GM19328 (cell line): ENCODE measurements around the gene PIK3R3.

Experiments used
- ATAC-seq: cut with Tn5 transposase; IDR thresholded peaks from one replicate; pipeline ENCODE4 v1.9.1; 2021; ENCODE audit warnings: mild to moderate bottlenecking, moderate library complexity; ENCODE audit not compliant: unreplicated experiment

The PIK3R3 gene

DNA sequence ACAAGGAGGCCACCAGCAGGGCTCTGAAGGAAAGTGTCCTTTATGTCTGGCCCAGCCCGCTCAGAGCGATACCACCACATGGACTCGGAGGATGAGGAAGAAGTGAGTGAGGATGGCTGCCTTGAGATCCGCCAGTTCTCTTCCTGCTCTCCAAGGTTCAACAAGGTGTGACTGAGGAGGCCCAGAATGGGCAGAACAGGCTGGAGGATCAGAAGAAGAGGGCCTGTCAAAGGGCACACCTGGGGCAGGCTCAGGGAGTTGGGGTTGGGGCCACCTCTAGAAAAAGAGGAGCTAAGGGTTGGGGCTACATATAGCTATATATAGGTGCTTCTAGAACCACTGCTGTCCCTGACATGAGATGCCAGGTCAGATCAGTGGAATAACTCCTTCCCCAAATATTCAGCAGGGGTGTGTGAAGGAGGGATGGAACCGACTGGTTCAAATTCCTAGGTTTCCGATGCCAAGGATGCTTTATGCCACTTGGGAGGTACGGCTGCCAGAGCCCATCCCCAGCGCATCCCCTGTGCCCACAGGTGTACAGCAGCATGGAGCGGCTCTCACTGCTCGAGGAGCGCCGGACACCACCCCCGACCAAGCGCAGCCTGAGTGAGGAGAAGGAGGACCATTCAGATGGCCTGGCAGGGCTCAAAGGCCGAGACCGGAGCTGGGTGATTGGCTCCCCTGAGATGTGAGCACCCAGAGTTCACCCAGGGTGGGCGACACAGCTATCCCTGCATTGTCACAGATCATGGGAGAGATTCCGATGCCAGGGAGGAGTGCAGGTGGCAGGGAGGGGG, 102.2 kb downstream of the PIK3R3 start:
- no peak for ATAC-seq

DNA sequence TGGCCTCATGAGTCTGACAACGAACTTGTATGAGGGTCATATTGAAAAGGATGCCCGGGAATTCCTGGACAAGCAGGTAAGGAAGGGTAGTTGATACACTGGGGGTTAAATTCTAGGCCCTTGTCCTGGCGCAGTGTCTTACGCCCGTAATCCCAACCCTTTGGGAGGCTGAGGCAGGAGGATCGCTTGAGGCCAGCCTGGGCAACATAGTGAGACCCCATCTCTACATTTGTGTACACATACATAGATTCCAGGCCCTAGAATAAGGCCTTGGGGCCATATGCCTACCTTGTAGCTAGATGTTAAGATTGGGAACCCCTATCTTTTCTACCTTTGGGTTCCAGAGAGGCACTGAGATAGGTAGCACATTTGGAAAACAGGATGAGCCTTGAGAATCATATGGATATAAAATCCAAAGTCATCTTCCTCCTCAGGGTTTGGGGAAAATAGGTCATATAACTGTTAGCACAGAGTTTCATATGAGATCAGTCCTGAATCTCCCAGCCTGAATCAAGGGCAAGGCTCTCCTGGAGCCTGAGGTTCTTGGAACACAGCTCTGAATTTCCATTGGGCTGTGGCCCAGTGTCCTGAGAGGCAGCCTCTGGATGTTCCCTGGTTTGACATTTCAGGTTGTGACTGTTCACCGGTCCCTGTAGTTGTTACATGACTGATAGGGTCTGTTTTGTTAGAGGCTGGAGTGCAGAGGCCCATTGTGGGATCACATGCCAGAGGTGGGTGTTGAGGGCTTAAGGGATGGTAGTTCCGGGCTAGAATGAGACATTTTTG, 104.4 kb downstream of the PIK3R3 start:
- ATAC-seq, result no peak

DNA sequence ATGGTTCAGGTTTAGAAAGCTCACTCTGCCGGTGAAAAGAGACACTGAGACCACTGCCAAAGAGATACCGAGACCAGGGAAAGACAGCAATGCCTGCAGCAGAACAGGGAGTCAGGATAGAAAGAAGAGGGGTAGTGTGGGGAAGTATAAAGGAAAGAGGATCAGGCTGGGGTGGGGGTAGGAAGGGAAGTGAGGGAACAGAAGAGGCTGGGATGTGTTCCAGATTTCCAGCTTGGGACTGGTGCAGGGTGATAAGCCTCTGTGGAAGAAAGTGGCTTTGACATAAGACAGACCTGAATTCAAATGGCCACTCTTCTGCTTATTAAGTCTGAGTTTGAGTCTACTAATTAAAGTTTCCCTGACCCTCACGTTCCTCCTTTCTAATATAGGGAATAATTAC, 105.9 kb downstream of the PIK3R3 start:
- ATAC-seq, result no peak

DNA sequence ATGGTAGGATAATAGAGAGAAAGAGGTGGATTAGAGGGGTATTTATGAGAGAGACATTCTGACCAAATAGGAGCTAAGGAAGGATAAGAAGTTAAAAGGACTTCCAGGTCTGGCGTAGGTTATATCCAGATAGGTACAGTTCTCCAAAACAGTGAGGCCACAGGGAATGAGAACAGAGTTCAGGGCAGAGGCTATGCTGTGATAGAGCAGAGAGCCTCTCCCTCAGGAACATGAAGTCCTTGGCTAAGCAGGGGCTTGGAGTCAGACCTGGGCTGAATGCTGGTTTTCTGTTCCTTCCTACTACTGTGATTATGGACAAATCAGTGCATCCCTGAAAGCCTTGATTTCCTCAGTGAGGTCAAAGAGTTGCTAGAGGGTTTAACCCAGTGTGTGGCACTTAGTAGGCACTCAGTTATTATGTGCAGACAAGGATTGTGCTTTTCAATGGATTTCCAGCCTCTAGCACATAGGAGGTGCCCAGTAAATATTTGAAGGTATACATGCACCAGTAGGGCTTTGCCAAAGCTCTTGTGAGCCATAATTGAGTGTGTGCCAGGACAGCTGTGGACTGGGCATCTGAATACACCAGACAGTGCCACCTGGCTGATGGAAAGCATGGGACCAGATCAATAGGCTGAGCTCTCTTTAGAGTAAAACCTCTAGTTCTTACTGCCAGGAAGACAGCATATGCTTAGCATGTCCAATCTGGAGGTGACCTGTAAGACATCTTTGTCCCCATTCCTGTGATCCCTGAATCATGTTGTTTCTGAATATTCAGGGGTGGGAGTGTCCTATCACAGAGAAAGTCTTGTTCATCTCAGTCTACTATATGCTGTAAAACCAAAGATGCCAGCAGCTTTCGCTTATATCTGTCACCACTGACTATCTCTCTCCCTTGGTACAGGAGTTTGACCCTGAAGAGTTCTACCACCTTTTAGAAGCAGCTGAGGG, 111.1 kb downstream of the PIK3R3 start:
- ATAC-seq, result no peak

DNA sequence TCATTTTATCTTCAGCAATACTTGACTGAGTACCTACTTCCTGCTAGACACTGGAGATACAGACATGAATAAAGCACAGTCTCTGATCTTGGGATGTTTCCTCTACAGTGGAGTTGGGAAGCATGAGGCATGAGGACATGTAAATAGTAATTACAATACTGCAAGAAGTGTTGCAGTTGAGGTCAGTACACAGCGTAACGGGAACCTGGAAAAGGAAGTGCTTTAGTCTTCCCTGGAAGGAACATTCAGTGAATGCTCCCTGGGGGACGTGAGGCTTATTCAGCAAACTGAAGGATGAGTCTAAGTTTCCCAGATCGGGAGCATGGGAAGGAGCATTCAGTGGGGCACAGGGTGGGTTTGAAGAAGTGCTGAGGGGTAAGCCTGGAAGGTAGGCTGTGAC, 112.4 kb downstream of the PIK3R3 start:
- ATAC-seq, result no peak

DNA sequence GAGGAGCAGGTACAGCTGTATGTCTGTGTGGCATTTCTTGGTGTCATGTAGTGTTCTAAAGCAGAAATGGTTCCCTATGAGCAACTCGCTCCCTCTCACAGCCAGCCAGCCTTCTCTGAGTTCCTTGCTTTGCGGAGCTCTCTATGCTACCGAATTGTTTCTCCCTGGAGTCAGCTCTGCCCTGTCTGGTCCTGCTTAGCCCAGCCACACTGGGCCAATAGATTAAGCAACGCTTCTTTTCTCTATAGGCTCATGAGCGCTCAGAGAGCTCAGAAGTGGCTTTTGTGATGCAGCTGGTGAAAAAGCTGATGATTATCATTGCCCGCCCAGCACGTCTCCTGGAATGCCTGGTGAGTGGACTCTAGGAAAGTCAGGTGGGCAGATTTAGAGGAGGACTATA, 113.1 kb downstream of the PIK3R3 start:
- ATAC-seq, result no peak

DNA sequence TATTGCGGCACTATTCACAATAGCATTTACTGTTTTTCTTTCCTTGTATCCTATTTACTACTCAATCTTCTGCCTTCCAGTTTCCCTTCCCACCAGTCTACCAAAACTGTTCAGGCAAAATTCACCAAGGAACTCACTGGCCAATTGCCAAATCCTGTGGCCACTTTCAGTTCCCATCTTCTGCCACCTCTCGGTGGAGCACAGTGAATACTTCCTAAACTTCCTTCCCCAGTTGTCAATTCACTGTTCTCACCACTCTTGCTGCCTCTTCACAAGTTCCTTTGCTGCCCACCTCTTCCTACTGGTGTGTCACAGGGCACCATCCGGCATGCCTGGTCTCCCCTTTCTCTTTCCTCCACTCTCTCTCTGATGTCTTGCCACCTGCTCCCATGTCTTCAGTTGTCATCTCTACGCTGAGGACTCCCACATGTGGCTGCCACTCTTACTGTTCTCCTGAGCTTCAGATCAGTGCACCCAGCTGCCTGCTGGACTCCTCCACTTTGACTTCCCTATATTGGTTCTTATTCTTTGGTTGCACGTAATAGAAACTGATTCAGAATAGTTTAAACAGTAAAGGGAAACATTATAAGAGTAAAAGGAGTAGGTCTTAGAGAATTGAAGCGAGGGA, 114.4 kb downstream of the PIK3R3 start:
- no peak for ATAC-seq

DNA sequence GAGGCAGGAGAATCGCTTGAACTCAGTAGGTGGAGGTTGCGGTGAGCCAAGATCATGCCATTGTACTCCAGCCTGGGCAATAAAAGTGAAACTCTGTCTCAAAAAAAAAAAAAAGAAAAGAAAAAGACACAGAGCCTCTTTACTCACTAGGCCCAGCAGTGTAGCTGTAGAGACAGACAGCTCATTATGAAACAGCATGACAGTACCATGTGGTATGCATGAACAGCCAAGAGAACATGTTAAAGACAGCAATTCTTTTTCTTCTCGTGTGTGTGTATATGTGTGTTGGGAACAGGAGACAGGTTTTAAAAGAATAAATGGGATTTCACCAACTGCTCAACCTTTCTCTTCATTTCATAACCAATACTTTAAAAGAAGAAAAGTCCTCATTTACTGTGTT, 118.8 kb downstream of the PIK3R3 start:
- no peak for ATAC-seq

DNA sequence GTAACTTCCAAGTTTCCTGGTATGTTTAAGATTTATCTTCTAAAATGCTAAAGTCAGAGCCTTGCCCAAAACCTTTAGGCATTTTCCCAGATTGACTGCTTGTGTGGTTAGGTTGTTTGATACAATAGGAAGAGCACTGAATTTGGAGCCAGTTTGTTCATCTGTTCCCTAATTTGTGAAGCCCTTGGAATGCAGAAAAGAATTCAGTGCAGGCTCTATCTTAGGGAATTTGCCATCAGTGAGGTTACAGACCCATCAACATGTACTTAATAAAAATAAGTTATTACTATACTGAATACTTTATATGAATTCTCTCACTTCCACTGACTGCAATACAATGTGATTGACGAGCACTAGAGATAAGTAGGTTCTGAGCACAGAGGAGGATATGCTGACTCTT, 120.2 kb downstream of the PIK3R3 start:
- no peak for ATAC-seq

DNA sequence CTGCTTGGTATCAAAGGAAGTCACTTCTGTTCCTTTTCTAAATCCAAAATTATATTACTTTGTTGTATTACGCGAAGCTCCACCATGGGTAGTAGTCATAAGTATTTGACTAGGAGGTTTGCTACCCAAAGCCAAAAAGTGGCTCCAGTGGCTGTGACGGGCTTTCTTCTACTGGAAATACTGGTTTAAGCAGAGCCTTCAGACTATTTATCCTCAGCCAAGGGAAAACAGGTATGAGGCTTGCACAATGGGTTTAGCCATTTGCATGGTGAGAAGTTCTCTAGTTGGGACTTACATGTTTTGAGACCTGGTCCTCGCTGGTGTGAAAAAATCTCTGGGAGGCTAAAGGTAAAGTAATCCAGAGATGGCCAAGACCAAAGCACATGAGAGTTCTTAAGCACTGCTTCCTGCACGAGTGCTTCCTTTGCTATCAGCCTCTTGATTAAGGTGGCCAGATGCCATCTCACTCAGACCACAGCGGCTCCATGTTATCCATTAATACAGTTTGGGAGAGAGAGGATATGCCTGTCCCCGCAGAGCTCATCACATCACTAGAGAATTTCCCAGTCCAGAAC, 121.2 kb downstream of the PIK3R3 start:
- ATAC-seq, result no peak

DNA sequence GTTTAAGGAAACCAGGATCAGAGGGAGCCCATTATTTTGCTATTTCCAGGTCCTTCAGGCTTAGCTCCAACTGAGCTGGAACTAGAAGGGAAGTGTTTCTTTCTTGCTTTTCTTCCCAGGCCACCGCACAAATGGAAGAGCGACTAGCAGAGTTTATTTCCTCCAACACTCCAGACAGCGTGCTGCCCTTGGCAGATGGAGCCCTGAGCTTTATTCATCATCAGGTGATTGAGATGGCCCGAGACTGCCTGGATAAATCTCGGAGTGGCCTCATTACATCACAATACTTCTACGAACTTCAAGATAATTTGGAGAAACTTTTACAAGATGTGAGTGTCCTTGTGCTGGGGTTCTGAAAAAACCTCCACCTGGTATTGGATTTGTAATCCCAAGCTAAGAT, 121.8 kb downstream of the PIK3R3 start:
- ATAC-seq, result no peak

DNA sequence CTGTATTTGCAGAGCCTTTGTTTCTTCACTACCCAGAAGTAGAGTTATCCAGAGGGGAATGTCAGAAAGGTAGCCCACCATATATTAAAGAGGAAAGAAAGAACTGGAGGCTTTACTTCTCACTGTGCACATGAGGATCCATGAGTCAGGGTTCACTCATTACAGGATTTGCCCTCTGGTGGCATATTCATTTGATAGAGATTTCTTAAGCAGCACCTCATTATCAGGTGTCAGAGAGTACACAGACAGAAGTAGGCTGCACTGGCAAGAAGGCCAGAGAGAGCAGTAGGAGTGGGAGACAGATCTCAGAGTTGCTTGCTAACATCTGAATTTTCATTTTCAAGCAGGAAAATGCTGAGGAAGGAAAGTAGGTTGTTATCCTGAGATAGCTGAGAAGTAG, 123.8 kb downstream of the PIK3R3 start:
- ATAC-seq, result no peak

DNA sequence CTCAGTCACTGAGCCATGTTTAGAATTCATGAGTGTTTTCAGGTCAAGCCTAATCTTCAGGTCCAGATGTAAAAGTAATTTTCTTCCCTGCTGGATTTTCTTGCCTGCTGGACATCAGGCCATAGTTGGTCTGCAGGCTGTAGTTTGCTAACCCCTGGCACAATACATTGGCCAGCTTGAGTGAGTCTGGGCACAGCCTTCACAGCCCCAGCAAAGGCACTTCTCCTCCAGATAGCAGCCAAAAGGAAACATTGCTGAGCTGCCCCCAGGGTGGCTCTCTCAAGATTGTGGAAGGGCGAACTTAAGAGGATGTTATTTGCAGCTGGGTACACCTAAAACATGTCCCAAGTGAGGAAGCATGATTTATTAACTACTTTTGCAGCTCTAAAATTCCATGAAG, 126.8 kb downstream of the PIK3R3 start:
- no peak for ATAC-seq

DNA sequence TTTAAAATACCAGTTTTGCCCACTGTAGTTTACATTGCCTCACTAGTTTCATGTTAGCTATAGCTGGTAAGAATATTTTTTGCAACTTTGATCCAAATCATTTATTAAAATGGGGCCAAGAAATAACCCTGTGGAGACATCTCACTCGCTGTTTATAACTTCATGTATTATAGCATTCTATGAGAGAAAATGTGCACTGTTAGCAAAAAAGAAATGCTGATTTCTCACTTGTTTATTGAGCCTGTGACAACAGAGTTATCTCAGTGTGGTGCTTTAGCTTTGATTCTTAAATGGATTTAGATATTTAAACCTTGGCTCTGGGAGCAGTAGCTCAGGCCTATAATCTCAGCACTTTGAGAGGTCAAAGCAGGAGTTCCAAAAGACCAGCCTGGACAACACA, 127.9 kb downstream of the PIK3R3 start:
- no peak for ATAC-seq

DNA sequence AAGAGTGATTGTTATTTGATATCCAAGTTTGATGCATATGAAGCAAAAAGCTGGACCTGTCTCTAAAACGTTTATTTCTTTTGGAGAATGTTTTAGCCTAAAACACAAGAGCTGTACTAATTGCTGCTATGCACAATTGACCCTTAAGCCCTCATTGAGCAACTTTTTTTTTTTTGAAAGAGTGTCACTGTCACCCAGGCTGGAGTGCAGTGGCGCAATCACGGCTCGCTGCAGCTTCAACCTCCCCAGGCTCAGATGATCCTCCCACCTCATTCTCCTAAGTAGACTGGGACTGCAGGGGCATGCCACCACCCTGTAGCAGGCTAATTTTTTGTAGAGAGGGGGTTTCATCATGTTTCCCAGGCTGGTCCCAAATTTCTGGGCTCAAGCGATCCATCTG, 129.1 kb downstream of the PIK3R3 start:
- no peak for ATAC-seq

DNA sequence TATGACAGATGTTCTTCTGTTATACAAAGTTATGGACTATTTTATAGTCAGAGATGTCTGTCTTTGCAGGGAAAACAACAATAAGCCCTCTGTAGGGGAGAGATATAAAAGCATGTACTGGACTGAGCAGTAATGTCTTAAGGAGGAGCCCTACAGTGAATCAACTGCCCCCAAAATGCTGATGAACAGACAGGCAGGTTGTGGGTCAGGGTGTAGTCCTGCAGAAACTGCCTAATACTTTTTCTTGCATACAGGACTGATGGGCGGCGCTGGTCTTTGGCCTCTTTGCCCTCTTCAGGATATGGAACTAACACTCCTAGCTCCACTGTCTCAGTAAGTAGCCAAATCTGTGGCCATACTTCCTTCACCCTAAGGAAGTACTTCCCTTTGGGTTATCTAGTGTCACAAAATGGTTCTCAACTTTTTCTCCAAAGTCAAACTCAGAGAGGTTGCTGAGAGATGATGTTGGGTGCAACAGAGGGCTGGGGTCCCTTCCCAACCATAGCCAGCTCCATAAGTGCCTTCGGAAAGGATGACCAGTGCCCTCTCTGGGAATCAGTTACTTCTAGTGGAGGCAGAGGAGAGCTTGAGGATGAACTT, 129.8 kb downstream of the PIK3R3 start:
- no peak for ATAC-seq

DNA sequence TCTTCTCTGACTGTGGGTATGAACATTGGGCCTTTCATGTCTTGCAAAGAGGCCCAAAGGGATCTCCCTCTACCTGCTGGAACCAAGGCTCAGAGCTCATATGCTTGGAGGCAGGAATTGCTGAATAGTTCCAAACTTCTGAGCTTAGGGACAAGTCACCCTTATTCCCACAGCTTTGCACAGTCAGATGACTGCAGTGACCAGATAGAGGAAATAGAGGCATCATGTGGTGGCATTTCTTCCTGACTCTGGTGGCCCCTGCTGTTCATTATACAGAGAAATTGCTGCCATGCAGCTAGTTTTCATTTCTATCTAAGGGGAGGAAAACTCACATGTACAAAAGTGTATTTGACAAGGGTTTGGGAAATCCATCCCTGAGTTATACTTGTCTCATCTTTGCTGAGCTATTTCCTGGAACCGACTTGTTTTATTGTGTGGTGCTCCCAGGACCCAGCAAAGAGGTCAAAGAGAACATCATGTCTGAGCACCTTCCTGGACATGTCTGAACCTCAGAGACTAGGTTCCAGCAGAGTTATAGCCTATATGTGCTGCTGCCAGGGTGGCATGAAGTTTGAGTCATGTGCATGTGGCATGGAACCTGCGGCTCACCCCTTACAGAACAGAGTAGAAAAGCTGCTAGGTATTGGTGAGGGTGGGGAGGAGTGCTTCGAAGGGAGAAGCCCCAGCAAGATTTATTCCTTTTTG, 131.2 kb downstream of the PIK3R3 start:
- ATAC-seq, result no peak

DNA sequence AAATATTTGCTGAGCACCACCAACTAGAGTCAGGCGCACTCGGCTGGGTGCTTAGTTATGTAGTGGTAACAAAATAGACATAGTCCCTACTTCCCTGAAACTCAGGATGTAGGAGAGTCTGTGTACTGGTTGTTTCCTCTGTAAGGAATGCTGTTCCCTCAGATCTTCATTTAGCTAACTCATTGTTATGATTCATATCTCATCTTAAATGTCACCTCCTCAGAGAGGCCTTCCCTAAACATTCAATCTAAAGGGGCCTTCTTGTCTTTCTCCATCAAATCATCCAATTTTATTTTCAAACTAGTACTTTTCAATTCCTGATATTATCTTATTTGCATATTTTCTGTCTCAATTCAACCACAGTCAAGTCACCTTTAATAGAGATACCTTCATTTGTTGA, 132.9 kb downstream of the PIK3R3 start:
- ATAC-seq, result no peak

DNA sequence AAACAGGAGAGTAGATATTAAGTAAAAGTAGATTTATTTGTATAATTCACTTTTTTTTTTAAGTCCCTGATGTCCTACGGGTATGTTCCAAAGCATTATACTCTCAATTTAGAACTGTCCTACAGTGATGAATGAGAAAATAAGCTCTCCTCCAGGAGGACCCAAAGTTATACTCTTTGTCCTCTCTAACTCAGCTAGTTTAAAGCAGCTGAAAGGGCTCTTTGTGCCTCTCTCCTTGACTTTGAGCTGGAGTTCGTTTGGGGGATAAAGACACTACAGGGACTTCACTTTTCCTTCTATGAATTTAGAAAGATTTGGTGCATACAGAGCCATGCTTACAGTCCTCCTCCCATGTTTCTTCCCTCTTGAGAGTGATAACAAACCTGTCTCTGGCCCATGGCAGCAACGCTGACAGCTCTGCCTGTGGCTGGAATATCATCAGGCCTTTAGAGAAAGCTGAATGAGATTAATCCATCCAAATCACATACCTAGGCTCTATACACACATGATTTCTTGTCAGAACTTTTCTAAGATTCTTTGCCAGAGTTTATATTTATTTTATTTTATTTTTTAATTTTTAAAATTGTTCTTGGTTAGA, 134.3 kb downstream of the PIK3R3 start:
- ATAC-seq, result no peak
